ENCODE data around the gene SLC2A4RG. TPM values are rescaled to one million over a fixed set of nuclear protein-coding genes. Genes with fewer than 3 reads are reported as not detected.
A peak's percentile ranks its signal among the peaks of the same experiment; 100 is the strongest.

Gene SLC2A4RG
- total and polyA plus RNA-seq, 2 of the 13 experiments (the other 11 are each of a cell fraction or from before 2014, with no cell fraction given) = 91.4 to 95.9 TPM

GRCh38 chr20:63765082-63765873 is 25.7 kb downstream of the SLC2A4RG start (continued):
- no peak for TF ChIP-seq ZNF142 (CRISPR knock-in tag; IDR thresholded peaks at IDR 0.05)
- no peak for TF ChIP-seq ZBTB21 (CRISPR knock-in tag; IDR thresholded peaks at IDR 0.05)
- no peak for TF ChIP-seq USF2 (IDR thresholded peaks at IDR 0.05; ENCODE audit: low read depth, low read length)
- no peak for TF ChIP-seq USF2 (CRISPR knock-in tag; IDR thresholded peaks at IDR 0.05; ENCODE audit: borderline replicate concordance)
- TF ChIP-seq HOXA5 (CRISPR knock-in tag; IDR thresholded peaks at IDR 0.05) = no peak
- TF ChIP-seq ZNF619 (CRISPR knock-in tag; IDR thresholded peaks at IDR 0.05) = no peak
- no peak for TF ChIP-seq NFYC (CRISPR knock-in tag; IDR thresholded peaks at IDR 0.05)
- no peak for TF ChIP-seq CSRNP2 (CRISPR knock-in tag; conservative IDR thresholded peaks at IDR 0.05; ENCODE audit: low read depth)
- no peak for TF ChIP-seq ZNF367 (CRISPR knock-in tag; IDR thresholded peaks at IDR 0.05; ENCODE audit: borderline replicate concordance)
- TF ChIP-seq ZNF550 (CRISPR knock-in tag; IDR thresholded peaks at IDR 0.05; ENCODE audit: borderline replicate concordance) = no peak
- TF ChIP-seq ZNF180 (CRISPR knock-in tag; IDR thresholded peaks at IDR 0.05; ENCODE audit: borderline replicate concordance, low read depth) = no peak
- no peak; the same call in 1 of the 2 replicates for TF ChIP-seq SMAD1 (CRISPR knock-in tag; IDR thresholded peaks at IDR 0.05; ENCODE audit: borderline replicate concordance, low read depth)
- TF ChIP-seq HINFP (CRISPR knock-in tag; IDR thresholded peaks at IDR 0.05; ENCODE audit: low read depth) = peak; percentile 51; the same call in 1 of the 2 replicates
- no peak for TF ChIP-seq ZNF431 (CRISPR knock-in tag; IDR thresholded peaks at IDR 0.05; ENCODE audit: borderline replicate concordance, low read depth)
- no peak for TF ChIP-seq ZNF276 (CRISPR knock-in tag; IDR thresholded peaks at IDR 0.05; ENCODE audit: low read depth)

Measured in HepG2 (cell line).